ENCODE results near the gene ELL3.

- TF ChIP-seq FOS (IDR thresholded peaks at IDR 0.05; ENCODE audit: borderline replicate concordance, insufficient read depth, low read length) (no peak), EZH2 (IDR thresholded peaks at IDR 0.05; ENCODE audit: borderline replicate concordance, low read depth, low read length, severe bottlenecking) (no peak), MYC (IDR thresholded peaks at IDR 0.05; ENCODE audit: low read depth, low read length) (no peak), POLR2A (IDR thresholded peaks at IDR 0.05; ENCODE audit: low read depth, low read length) (no peak)
Measured at GRCh38 chr15:43826029-43826507, 49.3 kb upstream of the ELL3 start.

Data from endothelial cell of umbilical vein (primary cell).